ENCODE results near the gene APBB2. TPM values are rescaled to one million over a fixed set of nuclear protein-coding genes. Genes with fewer than 3 reads are reported as not detected.

APBB2 gene
- total RNA-seq, 4 donors from 2014 or later: 12.2 to 29.2 (median 20.1) TPM

DNA sequence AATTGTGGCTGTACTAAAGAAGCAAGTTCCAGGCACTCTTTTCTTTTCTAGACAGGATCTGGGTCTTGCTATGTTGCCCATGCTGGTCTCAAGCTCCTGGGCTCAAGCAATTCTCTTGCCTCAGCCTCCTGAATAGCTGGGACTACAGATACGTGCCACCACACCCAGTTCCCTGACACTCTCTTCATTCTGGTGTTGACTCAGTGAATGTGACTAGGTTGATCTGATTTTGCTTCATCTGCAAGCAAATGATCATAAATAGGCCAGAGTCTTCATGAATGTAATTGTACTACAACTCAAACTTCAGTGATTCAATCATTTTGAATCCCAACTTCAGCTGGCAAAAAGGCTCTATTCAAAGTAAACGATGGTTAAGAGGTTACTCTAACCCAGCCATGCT lies 78.5 kb downstream of the APBB2 start:
- TF ChIP-seq POLR2A (IDR thresholded peaks at IDR 0.05): no peak
- TF ChIP-seq, protein P1, sequence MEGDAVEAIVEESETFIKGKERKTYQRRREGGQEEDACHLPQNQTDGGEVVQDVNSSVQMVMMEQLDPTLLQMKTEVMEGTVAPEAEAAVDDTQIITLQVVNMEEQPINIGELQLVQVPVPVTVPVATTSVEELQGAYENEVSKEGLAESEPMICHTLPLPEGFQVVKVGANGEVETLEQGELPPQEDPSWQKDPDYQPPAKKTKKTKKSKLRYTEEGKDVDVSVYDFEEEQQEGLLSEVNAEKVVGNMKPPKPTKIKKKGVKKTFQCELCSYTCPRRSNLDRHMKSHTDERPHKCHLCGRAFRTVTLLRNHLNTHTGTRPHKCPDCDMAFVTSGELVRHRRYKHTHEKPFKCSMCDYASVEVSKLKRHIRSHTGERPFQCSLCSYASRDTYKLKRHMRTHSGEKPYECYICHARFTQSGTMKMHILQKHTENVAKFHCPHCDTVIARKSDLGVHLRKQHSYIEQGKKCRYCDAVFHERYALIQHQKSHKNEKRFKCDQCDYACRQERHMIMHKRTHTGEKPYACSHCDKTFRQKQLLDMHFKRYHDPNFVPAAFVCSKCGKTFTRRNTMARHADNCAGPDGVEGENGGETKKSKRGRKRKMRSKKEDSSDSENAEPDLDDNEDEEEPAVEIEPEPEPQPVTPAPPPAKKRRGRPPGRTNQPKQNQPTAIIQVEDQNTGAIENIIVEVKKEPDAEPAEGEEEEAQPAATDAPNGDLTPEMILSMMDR (IDR thresholded peaks at IDR 0.05): no peak
- Histone ChIP-seq H3K36me3 (no peaks in the 10 kb centered on the region), H3K4me1 (peaks cover 4 to 52% (median 6%) of the 10 kb centered on the region in 3 donors), H3K9me3 (no peaks in the 10 kb centered on the region), H3K4me3 (no peak overlapping the region), H3K27ac (peak overlapping the region in 1 of 4 donors; percentile 18), H3K27me3 (no peaks in the 10 kb centered on the region)
- intact Hi-C loops (cut with DNase I): no loop called here
- 41 to 60% methylated on average over 2 of the region's 2 CpGs for WGBS, 2 donors
- no peak for DNase-seq

GRCh38 chr4:41134581-41134980 lies 79.8 kb downstream of the APBB2 start:
- Histone ChIP-seq H3K36me3 (no peaks in the 10 kb centered on the region), H3K4me3 (no peak overlapping the region), H3K27ac (no peak overlapping the region), H3K4me1 (peaks cover 4 to 52% (median 6%) of the 10 kb centered on the region in 3 donors), H3K9me3 (no peaks in the 10 kb centered on the region), H3K27me3 (no peaks in the 10 kb centered on the region)
- WGBS, 2 donors: 31 to 37% methylated on average over 2 of the region's 2 CpGs
- intact Hi-C loops (cut with DNase I): no loop called here
- DNase-seq: no peak
- no peak for TF ChIP-seq POLR2A (IDR thresholded peaks at IDR 0.05)
- TF ChIP-seq, protein P1 (IDR thresholded peaks at IDR 0.05): peak in 1 of 6 experiments; percentile 12

DNA sequence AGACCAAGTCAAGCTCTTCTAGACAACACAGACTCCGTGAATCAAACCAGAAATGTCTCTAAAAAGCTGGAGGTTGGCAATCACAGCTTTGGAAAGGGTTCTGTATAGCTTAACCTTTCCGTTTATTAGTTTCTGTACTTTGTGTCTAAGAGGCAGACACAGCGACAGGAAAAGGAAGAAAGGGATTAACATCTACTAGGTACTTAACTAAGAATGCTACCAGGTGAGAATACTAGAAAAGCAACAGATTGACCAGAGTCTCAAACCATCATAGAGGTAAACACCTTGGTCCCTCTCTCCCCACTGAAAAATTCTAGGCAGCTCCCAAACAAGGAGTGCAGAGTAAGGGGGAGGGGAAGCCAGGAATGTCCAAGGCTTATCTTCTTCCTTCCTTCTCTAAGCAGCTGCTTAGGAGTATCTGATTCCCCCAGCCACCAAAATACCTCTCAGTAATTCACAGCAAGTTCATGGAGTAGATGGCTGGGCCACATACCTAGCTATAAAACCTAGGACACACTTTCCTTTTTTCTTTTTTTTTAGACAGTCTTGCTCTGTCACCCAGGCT lies 80.8 kb downstream of the APBB2 start:
- H3K4me1 ChIP-seq: peaks cover 4 to 56% (median 6%) of the 10 kb centered on the region in 3 donors

GRCh38 chr4:41132055-41132683 lies 82.2 kb downstream of the APBB2 start:
- Histone ChIP-seq H3K36me3 (no peaks in the 10 kb centered on the region), H3K4me1 (peaks cover 4 to 56% (median 6%) of the 10 kb centered on the region in 3 donors), H3K27me3 (no peaks in the 10 kb centered on the region), H3K27ac (no peak overlapping the region), H3K9me3 (no peaks in the 10 kb centered on the region), H3K4me3 (no peak overlapping the region)
- intact Hi-C loops (cut with DNase I): no loop called here
- 42 to 64% methylated on average over 2 of the region's 2 CpGs for WGBS, 2 donors
- TF ChIP-seq, protein P1 (IDR thresholded peaks at IDR 0.05): no peak
- TF ChIP-seq POLR2A (IDR thresholded peaks at IDR 0.05): no peak
- DNase-seq: no peak

More for the DNA sequence above, 80.8 kb downstream of the APBB2 start:
- H3K27ac ChIP-seq: no peak overlapping the region
- WGBS, 2 donors: 23 to 60% methylated on average over 2 to 3 of the region's 3 CpGs
- H3K36me3 ChIP-seq: no peaks in the 10 kb centered on the region
- H3K9me3 ChIP-seq: no peaks in the 10 kb centered on the region
- intact Hi-C loops (cut with DNase I): no loop called here
- H3K4me3 ChIP-seq: no peak overlapping the region
- no peak for DNase-seq
- H3K27me3 ChIP-seq: no peaks in the 10 kb centered on the region
- TF ChIP-seq, protein P1 (IDR thresholded peaks at IDR 0.05): no peak
- no peak for TF ChIP-seq POLR2A (IDR thresholded peaks at IDR 0.05)

DNA sequence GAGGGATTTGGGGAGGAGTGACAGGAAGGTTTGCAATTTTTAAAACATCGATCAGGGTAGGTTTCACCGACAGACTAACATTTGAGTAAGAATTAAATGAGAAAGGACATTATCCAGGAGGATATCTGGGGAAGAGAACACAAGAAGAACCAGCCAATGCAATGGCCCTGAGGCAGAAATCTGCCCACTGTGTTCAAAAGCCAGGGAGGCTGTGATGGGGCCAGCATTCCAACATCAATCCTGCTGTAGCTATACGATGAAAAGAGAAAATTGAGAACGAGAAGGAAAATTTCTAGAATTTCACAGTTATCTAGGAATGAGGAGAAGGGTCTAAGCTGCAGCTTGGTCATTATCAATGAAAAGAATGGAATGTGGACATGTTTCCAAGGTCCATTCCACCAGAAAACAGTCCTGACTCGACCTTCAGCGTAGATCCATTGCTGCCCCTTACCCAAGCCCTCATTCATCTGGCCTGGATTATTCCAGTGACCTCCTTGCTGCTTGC lies 84.4 kb downstream of the APBB2 start:
- WGBS, 2 donors: 82 to 88% methylated on average over 6 of the region's 6 CpGs
- Histone ChIP-seq H3K36me3 (no peaks in the 10 kb centered on the region), H3K9me3 (no peaks in the 10 kb centered on the region), H3K27me3 (no peaks in the 10 kb centered on the region), H3K4me3 (no peak overlapping the region), H3K27ac (no peak overlapping the region), H3K4me1 (peaks cover 4 to 51% (median 6%) of the 10 kb centered on the region in 3 donors)
- DNase-seq: no peak
- TF ChIP-seq, protein P1 (IDR thresholded peaks at IDR 0.05): no peak
- no peak for TF ChIP-seq POLR2A (IDR thresholded peaks at IDR 0.05)
- intact Hi-C loops (cut with DNase I): no loop called here
